GM19351 (cell line): ENCODE data around the gene LDLR.
"Not testable (repeated sequence)": the region's sequence is repeated elsewhere in the genome, so short reads cannot be mapped to it uniquely, and the experiment has no call there.

Experiments
- ATAC-seq: cut with Tn5 transposase; IDR thresholded peaks from one replicate; pipeline ENCODE4 v1.9.1; 2021; ENCODE audit warnings: mild to moderate bottlenecking, moderate library complexity; ENCODE audit not compliant: unreplicated experiment

LDLR gene

DNA sequence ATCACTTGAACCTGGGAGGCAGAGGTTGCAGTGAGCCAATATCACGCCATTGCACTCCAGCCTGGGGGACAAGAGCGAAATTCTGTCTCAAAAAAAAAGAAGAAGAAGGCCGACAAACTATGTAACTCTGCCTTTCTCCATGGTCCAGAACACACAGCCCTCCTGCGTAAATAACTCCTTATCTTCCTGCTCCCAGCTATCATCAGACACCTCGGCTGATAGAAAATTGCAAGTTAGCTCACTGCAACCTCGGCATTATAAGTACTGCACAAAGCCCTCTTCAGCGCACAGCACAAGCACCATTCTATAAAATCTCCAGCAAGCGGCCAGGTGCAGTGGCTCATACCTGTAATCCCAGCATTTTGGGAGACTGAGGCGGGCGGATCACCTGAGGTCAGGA, 14.4 kb downstream of the LDLR start:
- not testable (repeated sequence) for ATAC-seq

DNA sequence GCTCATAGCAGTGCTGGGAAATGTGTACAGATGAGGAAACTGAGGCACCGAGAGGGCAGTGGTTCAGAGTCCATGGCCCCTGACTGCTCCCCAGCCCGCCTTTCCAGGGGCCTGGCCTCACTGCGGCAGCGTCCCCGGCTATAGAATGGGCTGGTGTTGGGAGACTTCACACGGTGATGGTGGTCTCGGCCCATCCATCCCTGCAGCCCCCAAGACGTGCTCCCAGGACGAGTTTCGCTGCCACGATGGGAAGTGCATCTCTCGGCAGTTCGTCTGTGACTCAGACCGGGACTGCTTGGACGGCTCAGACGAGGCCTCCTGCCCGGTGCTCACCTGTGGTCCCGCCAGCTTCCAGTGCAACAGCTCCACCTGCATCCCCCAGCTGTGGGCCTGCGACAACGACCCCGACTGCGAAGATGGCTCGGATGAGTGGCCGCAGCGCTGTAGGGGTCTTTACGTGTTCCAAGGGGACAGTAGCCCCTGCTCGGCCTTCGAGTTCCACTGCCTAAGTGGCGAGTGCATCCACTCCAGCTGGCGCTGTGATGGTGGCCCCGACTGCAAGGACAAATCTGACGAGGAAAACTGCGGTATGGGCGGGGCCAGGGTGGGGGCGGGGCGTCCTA, 15.9 kb downstream of the LDLR start:
- ATAC-seq = no peak

DNA sequence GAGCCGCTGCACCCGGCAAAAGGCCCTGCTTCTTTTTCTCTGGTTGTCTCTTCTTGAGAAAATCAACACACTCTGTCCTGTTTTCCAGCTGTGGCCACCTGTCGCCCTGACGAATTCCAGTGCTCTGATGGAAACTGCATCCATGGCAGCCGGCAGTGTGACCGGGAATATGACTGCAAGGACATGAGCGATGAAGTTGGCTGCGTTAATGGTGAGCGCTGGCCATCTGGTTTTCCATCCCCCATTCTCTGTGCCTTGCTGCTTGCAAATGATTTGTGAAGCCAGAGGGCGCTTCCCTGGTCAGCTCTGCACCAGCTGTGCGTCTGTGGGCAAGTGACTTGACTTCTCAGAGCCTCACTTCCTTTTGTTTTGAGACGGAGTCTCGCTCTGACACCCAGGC, 17.2 kb downstream of the LDLR start:
- ATAC-seq = no peak

DNA sequence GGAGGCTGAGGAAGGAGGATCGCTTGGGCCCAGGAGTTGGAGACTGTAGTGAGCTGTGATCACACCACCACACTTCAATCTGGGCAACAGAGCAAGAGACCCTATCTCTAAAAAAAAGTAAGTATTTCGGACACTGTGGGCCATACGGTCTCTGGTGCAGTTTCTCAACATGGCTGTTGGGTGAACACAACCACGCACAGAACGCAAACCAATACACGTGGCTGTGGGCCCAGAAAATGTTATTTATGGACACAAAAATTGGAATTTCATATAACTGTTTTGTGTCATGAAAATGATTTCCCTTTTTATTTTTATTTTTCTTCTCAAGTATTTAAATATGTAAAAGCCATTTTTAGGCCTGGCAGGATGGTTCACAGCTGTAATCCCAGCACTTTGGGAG, 19.5 kb downstream of the LDLR start:
- ATAC-seq = no peak

DNA sequence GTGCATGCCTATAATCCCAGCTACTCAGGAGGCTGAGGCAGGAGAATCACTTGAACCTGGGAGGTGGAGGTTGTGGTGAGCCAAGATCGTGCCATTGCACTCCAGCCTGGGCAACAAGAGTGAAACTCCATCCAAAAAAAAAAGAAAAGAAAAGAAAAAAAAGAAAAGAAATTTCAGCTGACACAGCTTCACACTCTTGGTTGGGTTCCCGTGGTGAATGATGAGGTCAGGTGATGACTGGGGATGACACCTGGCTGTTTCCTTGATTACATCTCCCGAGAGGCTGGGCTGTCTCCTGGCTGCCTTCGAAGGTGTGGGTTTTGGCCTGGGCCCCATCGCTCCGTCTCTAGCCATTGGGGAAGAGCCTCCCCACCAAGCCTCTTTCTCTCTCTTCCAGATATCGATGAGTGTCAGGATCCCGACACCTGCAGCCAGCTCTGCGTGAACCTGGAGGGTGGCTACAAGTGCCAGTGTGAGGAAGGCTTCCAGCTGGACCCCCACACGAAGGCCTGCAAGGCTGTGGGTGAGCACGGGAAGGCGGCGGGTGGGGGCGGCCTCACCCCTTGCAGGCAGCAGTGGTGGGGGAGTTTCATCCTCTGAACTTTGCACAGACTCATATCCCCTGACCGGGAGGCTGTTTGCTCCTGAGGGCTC, 22.0 kb downstream of the LDLR start:
- no peak for ATAC-seq

DNA sequence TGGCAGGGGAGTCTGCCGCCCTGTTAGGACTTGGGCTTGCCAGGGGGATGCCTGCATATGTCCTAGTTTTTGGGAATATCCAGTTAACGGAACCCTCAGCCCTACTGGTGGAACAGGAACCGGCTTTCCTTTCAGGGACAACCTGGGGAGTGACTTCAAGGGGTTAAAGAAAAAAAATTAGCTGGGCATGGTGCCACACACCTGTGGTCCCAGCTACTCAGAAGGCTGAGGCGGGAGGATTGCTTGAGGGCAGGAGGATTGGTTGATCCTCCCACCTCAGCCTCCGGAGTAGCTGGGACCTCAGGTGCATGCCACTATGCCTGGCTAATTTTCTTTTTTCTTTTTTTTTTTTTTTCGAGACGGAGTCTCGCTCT, 22.5 kb downstream of the LDLR start:
- ATAC-seq = no peak

DNA sequence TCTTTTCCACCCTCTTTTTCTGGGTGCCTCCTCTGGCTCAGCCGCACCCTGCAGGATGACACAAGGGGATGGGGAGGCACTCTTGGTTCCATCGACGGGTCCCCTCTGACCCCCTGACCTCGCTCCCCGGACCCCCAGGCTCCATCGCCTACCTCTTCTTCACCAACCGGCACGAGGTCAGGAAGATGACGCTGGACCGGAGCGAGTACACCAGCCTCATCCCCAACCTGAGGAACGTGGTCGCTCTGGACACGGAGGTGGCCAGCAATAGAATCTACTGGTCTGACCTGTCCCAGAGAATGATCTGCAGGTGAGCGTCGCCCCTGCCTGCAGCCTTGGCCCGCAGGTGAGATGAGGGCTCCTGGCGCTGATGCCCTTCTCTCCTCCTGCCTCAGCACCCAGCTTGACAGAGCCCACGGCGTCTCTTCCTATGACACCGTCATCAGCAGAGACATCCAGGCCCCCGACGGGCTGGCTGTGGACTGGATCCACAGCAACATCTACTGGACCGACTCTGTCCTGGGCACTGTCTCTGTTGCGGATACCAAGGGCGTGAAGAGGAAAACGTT, 24.0 kb downstream of the LDLR start:
- ATAC-seq = no peak

DNA sequence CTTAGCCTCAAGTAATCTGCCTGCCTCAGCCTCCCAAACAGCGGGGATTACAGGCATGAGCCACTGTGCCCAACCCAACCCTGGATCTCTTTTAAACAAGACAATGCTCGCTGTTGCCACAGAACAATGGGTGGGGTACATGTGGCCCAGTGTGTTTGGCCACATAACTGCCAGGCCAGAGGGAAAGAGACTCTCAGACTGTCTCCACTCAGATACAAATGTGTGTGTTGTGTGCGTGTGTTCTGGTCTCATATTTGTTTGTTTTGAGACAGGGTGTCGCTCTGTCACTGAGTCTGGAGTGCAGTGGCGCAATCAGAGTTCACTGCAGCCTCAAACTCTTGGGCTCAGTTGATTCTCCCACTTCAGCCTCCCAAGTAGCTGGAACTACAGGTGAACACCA, 25.8 kb downstream of the LDLR start:
- ATAC-seq = no peak

DNA sequence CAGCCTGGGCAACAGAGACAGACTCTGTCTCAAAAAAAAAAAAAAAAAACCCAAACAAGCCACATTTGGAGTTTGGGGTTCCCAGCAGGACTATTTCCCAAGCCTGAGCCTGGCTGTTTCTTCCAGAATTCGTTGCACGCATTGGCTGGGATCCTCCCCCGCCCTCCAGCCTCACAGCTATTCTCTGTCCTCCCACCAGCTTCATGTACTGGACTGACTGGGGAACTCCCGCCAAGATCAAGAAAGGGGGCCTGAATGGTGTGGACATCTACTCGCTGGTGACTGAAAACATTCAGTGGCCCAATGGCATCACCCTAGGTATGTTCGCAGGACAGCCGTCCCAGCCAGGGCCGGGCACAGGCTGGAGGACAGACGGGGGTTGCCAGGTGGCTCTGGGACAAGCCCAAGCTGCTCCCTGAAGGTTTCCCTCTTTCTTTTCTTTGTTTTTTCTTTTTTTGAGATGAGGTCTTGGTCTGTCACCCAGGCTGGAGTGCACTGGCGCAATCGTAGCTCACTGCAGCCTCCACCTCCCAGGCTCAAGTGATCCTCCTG, 26.7 kb downstream of the LDLR start:
- no peak for ATAC-seq

DNA sequence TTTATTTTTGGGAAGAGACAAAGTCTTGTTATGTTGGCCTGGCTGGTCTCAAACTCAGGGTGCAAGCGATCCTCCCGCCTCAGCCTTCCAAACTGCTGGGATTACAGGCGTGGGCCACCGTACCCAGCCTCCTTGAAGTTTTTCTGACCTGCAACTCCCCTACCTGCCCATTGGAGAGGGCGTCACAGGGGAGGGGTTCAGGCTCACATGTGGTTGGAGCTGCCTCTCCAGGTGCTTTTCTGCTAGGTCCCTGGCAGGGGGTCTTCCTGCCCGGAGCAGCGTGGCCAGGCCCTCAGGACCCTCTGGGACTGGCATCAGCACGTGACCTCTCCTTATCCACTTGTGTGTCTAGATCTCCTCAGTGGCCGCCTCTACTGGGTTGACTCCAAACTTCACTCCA, 27.2 kb downstream of the LDLR start:
- ATAC-seq = no peak

DNA sequence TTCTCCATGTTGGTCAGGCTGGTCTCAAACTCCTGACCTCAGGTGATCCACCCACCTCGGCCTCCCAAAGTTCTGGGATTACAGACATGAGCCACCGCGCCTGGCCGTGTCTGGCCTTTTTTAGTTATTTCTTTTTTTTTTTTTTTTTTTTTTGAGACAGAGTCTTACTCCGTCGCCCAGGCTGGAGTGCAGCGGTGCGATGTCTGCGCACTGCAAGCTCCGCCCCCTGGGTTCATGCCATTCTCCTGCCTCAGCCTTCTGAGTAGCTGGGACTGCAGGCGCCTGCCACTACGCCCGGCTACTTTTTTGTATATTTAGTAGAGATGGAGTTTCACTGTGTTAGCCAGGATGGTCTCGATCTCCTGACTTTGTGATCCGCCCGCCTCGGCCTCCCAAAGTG, 32.7 kb downstream of the LDLR start:
- not testable (repeated sequence) for ATAC-seq

DNA sequence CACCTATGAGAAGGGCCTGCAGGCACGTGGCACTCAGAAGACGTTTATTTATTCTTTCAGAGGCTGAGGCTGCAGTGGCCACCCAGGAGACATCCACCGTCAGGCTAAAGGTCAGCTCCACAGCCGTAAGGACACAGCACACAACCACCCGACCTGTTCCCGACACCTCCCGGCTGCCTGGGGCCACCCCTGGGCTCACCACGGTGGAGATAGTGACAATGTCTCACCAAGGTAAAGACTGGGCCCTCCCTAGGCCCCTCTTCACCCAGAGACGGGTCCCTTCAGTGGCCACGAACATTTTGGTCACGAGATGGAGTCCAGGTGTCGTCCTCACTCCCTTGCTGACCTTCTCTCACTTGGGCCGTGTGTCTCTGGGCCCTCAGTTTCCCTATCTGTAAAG, 33.9 kb downstream of the LDLR start:
- ATAC-seq = no peak

DNA sequence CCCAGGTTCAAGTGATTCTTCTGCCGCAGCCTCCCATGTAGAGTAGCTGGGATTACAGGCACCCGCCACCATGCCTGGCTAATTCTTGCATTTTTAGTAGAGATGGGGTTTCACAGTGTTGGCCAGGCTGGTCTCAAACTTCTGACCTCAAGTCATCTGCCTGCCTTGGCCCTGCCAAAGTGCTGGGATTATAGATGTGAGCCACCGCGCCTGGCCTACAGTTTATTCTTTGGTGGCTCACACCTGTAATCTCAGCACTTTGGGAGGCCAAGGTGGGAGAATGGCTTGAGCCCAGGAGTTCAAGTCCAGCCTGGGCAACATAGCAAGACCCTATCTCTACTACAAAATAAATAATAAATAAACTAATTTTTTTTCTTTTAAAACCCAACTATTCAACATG, 34.9 kb downstream of the LDLR start:
- ATAC-seq = not testable (repeated sequence)

DNA sequence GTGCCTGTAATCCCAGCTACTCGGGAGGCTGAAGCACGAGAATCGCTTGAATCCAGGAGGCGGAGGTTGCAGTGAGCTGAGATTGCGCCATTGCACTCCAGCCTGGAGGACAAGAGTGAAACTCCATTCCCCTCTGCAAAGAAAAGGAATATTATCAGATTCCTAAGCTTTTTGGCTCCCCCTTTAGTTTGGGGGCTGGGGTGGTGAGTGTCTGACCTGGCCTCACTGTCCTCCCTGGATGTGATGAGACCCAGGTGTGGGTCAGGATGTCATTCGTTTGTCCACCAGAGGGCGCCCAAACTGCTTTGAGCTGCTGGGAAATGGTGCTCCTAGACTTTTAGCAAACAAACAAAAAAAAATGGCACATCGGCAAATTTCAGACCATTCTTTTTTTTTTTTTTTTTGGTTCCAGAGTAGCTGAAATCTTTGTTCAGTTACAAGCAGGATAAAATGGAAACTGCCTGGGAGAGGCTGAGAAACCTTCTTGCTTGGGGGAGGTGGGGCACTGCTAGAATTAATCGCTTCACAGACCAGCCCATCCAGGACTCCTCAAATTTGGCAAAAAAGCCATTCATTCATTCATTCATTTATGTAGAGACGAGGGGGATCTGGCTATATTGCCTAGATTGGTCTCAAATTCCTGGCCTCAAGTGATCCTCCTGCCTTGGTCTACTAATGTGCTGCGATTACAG, 36.9 kb downstream of the LDLR start:
- ATAC-seq = no peak

DNA sequence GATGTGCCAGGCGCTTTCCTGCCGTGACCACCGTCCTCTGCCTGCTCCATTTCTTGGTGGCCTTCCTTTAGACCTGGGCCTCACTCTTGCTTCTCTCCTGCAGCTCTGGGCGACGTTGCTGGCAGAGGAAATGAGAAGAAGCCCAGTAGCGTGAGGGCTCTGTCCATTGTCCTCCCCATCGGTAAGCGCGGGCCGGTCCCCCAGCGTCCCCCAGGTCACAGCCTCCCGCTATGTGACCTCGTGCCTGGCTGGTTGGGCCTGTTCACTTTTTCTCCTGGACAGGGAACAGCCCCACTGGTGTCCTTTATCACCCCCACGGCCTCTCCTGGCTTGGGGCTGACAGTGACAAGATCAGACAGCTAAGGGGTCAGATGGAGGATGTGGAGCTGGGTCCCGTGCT, 38.6 kb downstream of the LDLR start:
- no peak for ATAC-seq

DNA sequence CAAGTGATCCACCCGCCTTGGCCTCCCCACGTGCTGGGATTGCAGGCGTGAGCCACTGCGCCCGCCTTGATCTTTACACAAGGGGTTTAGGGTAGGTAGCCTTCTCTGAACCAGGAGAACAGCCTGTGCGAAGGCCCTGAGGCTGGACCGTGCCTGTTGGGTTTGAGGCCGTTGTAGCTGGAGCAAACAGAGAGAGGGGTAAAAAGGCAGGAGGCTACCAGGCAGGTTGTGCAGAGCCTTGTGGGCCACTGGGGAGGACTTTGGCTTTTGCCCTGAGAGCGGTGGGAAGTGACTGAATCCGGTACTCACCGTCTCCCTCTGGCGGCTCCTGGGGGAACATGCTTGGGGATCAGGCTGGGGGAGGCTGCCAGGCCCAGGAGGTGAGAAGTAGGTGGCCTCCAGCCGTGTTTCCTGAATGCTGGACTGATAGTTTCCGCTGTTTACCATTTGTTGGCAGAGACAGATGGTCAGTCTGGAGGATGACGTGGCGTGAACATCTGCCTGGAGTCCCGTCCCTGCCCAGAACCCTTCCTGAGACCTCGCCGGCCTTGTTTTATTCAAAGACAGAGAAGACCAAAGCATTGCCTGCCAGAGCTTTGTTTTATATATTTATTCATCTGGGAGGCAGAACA, 41.7 kb downstream of the LDLR start:
- ATAC-seq = no peak

DNA sequence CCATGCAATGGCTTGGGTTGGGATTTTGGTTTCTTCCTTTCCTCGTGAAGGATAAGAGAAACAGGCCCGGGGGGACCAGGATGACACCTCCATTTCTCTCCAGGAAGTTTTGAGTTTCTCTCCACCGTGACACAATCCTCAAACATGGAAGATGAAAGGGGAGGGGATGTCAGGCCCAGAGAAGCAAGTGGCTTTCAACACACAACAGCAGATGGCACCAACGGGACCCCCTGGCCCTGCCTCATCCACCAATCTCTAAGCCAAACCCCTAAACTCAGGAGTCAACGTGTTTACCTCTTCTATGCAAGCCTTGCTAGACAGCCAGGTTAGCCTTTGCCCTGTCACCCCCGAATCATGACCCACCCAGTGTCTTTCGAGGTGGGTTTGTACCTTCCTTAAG, 42.2 kb downstream of the LDLR start:
- ATAC-seq = no peak

DNA sequence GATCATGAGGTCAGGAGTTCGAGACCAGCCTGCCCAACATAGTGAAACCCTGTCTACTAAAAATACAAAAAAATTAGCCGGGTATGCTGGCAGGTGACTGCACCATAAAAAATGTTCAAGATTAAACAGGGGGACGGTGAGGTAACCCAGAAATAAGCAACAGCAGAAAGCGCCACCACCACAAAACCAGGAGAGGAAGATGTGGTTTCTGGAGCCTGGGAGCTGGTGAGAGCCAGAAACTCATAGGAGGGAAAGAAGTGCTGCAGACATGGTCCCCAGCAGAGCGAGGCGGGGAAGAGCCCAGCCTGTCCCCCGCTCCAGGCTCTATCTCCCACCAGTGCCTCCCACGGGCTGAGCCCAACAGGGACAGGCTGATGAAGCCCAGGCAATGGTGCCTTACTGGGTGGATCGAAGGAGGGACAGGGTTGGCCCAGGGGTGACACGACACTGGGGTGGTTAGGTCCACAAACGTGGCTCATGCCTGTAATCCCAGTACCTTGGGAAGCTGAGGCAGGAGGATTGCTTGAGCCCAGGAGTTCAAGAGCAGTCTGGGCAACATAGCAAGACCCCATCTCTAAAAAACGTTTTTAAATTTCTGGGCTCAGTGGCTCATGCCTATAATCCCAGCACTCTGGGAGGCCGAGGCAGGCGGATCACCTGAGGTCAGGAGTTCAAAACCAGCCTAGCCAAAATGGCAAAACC, 47.3 kb downstream of the LDLR start:
- no peak for ATAC-seq

DNA sequence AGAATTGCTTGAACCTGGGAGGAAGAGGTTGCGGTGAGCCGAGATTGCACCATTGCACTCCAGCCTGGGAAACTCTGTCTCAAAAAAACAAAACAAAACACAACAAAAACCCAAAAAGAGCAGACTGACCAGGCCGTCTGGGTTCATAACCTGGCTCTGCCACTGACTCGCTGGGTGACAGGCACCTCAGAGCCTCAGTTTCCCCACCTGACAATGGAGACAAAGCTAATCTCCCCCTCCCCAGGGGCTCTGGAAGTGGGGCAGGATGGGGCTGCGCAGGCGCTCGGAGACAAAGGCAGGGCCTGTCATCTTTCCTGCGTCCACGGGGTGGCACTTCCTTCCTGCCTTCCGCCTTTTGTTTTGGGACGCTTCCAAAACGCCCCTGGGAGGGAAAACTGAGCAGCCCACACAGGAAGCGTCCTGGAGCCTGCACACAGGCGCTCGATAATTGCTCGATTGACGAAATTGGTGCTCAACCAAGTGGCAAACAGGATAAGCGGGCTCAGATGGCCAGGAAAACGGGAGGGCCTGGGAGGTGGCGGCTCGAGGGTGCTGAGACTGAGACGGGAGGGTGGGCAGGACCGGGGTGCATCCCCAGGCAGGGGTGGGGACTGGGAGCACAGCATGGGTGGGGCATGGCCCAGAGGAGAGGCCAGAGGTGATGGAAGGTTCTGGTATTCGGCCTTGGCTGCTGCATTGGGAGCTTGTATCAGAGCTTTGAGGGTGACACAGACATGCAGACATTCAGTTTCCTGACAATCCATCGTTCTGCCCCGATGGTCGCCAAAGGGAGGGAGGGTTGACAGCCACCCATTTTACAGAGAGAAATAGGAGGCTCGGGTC, 48.5 kb downstream of the LDLR start:
- ATAC-seq = no peak
